T-helper 1 cell treated with Interleukin-12 subunit alpha and Interleukin-12 subunit beta and Interleukin-4 antibody, amounts not matched to agents 30 μg/mL and 1 μg/mL, for 36 hours (primary cell): ENCODE data around the gene FN3K.

Experiments used
- H3K27ac Mint-ChIP-seq: one replicate; pipeline ENCODE4 v1.8.0; 2021; ENCODE audit warnings: mild to moderate bottlenecking, mixed read lengths
- H3K27me3 Mint-ChIP-seq: one replicate; pipeline ENCODE4 v1.8.0; 2021; ENCODE audit warnings: low read depth, mixed read lengths
- H3K36me3 Mint-ChIP-seq: one replicate; pipeline ENCODE4 v1.8.0; 2021; ENCODE audit warnings: low read depth, mixed read lengths
- H3K4me1 Mint-ChIP-seq: one replicate; pipeline ENCODE4 v1.8.0; 2021; ENCODE audit warnings: low read depth, mixed read lengths
- H3K4me3 Mint-ChIP-seq: one replicate; pipeline ENCODE4 v1.8.0; 2021; ENCODE audit warnings: mild to moderate bottlenecking, moderate library complexity, mixed read lengths
- H3K9me3 Mint-ChIP-seq: one replicate; pipeline ENCODE4 v1.8.0; 2021; ENCODE audit warnings: mixed read lengths

Gene FN3K

DNA sequence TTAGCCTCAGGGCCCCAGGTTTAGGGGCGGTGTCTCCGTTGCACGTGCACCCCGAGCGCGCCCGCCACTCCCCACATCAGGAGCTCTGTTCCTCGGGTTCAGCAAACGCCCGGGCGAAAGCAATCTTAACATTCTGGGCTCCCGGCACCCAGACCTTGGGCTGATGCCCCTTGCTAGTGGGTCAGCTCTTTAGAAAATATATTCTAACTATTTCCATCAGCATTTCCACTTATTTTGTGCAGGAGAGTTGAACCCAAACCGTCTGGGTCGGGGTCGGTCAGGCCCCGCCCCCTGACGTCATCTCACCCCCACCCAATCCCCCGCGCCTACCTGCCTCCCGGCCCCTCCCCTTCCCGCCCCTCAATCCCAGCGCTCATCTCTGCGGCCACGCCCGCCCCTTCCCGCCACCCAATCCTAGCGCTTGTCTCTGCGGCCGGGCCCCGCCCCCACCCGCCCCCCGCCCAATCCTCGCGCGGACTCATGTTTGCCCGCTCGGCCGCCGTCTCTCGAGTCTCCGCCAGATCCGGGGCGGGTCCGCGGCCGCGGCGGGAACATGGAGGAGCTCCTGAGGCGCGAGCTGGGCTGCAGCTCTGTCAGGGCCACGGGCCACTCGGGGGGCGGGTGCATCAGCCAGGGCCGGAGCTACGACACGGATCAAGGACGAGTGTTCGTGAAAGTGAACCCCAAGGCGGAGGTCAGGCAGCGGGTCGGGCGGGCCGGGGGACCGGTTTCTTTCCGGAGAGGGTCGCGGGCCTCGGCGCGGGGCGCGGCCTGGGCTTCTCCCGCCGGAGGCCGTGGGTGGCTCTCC lies 19.0 kb upstream of the FN3K start, which contains the start of gene FN3KRP:
Gene FN3KRP, plus strand, starts transcription at position 504 of the 808 bp plus-strand sequence. Its CDS starts 50 bp downstream, at position 554.
- peak within 1 kb of the TSS; percentile 94 for H3K4me3 Mint-ChIP-seq
- peaks cover 12% of the 10 kb centered on the region for H3K4me1 Mint-ChIP-seq
- H3K36me3 Mint-ChIP-seq = peaks cover 6% of the 10 kb centered on the region
- no peaks in the 10 kb centered on the region for H3K27me3 Mint-ChIP-seq
- peak within 1 kb of the TSS; percentile 88 for H3K27ac Mint-ChIP-seq
- H3K9me3 Mint-ChIP-seq = no peaks in the 10 kb centered on the region

DNA sequence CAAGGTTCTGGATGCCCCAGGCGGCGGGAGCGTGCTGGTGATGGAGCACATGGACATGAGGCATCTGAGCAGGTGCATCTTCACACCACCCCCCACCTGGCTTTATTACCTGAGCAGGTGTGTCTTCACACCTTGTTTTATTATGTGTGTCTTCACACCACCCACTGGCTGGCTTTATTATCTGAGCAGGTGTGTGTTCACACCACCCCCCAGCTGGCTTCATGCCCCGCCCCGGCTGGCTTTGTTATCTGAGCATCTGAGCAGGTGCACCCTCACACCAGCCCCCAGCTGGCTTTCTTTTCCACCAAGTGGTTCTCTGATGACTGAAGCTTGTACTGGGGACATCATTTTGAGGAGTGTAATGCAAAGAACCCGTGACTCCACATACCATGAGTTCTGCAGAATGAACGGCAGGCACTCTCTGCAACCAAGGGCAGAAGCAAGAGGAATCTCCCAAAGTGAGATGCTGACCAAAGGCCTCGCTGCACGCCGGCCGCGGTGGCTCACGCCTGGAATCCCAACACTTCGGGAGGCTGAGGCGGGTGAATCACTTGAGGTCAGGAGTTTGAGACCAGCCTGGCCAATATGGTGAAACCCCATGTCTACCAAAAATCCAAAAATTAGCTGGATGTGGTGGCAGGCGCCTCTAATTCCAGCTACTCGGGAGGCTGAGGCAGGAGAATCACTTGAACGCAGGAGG lies 16.3 kb upstream of the FN3K start:
- Mint-ChIP-seq H3K4me3 (no peak overlapping the region), H3K27ac (no peak overlapping the region), H3K9me3 (no peaks in the 10 kb centered on the region), H3K36me3 (peaks cover 19% of the 10 kb centered on the region), H3K4me1 (peaks cover 12% of the 10 kb centered on the region), H3K27me3 (no peaks in the 10 kb centered on the region)

DNA sequence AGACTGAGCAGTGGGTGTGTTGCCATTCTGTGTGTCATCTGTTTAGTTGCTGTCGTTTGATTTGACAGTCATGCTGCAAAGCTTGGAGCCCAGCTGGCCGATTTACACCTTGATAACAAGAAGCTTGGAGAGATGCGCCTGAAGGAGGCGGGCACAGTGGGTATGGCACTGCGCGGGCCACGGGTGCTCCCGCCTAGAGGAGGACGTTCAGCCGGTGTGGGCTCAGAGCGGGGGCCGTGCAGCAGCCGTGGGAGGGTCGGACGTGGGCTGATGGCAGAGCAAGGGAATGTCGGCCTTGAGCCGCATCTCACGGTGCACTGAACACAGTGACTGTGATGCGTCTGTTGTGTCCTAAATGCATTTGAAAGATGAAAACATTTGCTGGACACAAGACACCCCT lies 15.2 kb upstream of the FN3K start:
- Mint-ChIP-seq H3K27me3 (no peaks in the 10 kb centered on the region), H3K4me1 (peaks cover 12% of the 10 kb centered on the region), H3K9me3 (no peaks in the 10 kb centered on the region), H3K27ac (no peak overlapping the region), H3K4me3 (no peak overlapping the region), H3K36me3 (peaks cover 19% of the 10 kb centered on the region)

DNA sequence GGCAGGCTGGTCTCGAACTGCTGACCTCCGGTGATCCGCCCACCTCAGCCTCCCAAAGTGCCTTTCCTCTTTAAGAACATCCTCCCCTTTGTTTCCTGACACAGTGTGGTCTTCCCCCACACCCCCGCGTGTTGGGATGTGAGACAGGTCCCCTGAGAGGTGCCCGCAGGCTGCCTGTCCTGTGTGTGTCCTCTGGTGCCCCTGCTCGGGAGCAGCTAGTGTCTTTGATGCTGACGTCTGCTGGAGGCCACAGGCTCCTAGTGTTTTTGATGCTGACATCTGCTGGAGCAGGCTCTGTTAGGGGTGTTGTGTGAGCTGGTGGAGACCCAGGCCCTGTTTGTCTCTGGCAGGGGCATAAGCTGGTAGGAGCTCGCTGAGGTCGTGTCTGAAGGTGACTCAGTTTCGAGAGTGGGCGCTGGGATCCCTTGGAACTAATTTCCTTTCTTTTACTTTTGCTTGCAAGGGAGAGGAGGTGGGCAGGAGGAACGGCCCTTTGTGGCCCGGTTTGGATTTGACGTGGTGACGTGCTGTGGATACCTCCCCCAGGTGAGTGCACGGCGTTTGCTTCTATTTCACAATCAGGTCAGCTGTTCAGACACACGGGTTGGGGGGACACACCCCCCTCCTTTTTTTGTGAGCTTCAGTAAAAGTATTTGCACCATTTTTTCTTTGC lies 12.9 kb upstream of the FN3K start:
- no peaks in the 10 kb centered on the region for H3K9me3 Mint-ChIP-seq
- peaks cover 6% of the 10 kb centered on the region for H3K4me1 Mint-ChIP-seq
- no peak overlapping the region for H3K27ac Mint-ChIP-seq
- H3K36me3 Mint-ChIP-seq = peaks cover 20% of the 10 kb centered on the region
- H3K27me3 Mint-ChIP-seq = no peaks in the 10 kb centered on the region
- no peak overlapping the region for H3K4me3 Mint-ChIP-seq

DNA sequence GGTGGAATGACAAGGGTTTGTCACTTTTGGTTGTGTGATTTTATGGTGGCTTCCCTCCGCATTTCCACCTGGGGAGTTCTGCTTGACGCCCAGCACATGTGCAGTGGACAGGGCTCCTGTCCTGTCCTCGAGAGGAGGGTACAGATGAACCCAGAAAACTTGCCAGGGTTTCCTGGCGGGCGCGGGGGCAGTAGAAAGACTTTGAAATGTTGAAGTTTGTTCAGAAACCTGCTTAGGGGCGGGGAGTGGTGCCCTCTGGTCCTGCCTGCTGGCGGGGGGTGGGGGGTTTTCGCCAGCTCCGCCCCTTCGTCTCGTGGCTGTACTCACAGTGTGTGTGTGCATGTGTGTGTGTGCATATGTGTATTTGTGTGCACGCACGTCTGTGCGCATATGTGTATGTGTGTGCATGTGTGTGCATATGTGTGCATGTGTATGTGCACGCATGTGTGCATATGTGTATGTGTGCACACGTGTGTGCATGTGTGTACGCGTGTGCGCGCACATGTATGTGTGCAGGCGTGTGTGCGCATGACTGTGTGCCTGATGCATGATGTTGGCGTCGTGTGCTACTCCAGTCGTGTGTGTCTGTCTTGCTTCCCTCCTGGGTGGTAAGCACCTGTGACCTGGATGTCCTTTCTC lies 12.1 kb upstream of the FN3K start:
- no peaks in the 10 kb centered on the region for H3K9me3 Mint-ChIP-seq
- no peak overlapping the region for H3K27ac Mint-ChIP-seq
- H3K4me3 Mint-ChIP-seq = no peak overlapping the region
- peaks cover 21% of the 10 kb centered on the region for H3K36me3 Mint-ChIP-seq
- no peaks in the 10 kb centered on the region for H3K4me1 Mint-ChIP-seq
- no peaks in the 10 kb centered on the region for H3K27me3 Mint-ChIP-seq

DNA sequence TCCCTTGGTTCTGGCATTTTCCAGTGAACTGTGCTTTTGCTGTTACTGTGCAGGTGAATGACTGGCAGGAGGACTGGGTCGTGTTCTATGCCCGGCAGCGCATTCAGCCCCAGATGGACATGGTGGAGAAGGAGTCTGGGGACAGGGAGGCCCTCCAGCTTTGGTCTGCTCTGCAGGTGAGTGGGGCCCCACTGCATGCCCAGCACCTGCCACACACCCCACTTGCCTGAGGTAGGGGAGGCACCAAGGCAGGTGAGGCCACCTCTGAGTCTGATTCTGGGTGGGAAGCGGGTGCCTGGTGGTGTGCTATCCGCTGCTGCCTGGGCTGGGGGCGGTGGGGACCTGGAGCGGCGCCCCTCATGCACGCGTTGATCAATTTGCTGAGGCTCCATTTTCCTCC lies 9.0 kb upstream of the FN3K start:
- H3K4me1 Mint-ChIP-seq = no peaks in the 10 kb centered on the region
- no peak overlapping the region for H3K27ac Mint-ChIP-seq
- no peak overlapping the region for H3K4me3 Mint-ChIP-seq
- H3K27me3 Mint-ChIP-seq = no peaks in the 10 kb centered on the region
- no peaks in the 10 kb centered on the region for H3K9me3 Mint-ChIP-seq
- peaks cover 28% of the 10 kb centered on the region for H3K36me3 Mint-ChIP-seq

DNA sequence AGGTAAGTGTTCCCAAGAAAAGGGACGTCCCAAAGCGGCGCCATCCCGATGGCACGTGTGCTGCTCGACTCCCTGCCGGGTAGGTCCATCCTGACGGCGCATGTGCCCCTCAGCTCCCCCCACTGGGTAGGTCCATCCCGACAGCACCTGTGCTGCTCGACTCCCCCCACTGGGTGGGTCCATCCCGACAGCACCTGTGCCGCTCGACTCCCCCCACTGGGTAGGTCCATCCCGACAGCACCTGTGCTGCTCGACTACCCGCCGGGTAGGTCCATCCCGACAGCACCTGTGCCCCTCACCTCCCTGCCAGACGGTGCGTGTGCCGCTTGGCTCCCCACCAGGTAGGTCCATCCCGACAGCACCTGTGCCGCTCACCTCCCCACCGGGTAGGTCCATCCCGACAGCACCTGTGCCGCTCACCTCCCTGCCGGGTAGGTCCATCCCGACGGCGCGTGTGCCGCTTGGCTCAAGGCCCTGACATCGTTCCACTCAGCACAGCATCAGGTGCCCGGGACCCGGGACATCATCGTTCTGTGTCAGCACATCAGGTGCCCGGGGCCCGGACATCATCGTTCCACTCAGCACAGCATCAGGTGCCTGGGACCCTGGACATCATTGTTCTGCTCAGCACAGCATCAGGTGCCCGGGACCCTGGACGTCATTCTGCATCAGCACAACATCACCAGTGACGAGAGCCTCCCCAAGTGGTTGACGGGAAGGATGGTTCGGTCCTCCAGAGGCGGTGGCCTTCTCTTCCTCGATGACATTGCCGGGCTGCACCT lies 5.7 kb upstream of the FN3K start:
- no peaks in the 10 kb centered on the region for H3K4me1 Mint-ChIP-seq
- H3K27me3 Mint-ChIP-seq = no peaks in the 10 kb centered on the region
- H3K36me3 Mint-ChIP-seq = peaks cover 35% of the 10 kb centered on the region
- H3K9me3 Mint-ChIP-seq = peaks cover 8% of the 10 kb centered on the region
- no peak overlapping the region for H3K4me3 Mint-ChIP-seq
- no peak overlapping the region for H3K27ac Mint-ChIP-seq

DNA sequence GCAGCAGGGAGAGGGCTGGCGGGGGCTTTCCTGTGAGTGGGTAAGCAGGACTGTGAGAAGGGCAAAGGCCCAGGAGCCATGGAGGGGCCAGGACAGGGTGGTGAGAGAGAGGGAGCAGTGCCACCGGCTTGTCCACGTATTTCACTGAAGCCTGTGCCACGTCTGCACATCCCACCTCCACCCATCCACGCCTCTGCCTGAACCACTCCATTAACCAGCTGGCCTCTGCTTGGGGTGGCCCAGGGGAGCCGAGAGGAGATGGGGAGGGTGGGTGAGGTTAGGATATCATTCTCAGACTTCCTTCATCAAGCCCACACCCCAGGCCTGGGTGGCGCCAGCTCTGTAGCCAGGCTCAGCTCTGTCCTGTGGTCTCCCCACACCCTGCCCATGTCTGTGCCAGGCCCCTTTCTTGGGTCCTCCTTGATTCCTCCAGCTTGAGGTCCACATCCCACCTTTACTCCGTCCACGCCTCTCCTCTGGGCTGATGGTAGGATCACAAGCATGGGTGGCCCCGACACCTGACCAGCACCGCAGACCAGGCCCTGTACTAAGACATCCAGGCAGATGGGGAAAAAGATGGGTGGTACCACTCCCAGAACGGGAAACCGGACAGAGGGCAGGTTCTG lies 3.2 kb upstream of the FN3K start:
- H3K4me1 Mint-ChIP-seq = no peaks in the 10 kb centered on the region
- H3K27ac Mint-ChIP-seq = no peak overlapping the region
- peaks cover 35% of the 10 kb centered on the region for H3K36me3 Mint-ChIP-seq
- H3K27me3 Mint-ChIP-seq = no peaks in the 10 kb centered on the region
- peaks cover 8% of the 10 kb centered on the region for H3K9me3 Mint-ChIP-seq
- no peak overlapping the region for H3K4me3 Mint-ChIP-seq

DNA sequence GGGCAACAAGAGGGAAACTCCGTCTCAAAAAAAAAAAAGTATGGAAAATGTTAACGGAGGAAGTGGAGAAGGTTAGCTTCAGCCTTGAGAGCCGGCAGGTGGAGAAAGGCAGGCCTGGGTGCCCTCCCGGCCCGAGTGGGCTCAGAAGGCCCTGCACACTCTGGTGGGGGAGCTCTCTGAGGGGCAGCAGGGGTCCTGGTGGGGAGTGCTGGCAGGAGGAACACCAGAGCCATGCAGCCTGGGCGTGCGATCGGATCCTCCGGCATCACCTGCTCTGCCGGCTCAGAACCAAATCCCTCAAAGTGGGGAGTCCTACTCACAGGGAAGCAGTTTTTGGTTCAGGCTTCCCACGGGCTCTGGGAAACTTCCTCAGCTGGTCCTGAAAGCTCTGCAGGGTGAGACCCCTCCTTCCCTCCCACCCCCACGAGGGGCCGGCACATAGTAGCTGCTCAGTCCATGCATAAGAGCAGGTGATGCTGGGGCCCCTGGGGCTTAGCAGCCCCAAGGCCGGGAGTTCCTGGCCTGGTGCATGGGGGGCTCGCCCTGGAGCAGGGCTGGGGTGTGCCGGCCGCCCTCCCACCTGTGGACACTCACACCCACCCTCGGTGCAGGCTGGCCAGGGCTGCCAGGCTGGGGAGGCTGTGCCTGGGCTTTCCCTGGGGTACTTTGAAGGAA lies 1.2 kb downstream of the FN3K start:
- peaks cover 37% of the 10 kb centered on the region for H3K36me3 Mint-ChIP-seq

DNA sequence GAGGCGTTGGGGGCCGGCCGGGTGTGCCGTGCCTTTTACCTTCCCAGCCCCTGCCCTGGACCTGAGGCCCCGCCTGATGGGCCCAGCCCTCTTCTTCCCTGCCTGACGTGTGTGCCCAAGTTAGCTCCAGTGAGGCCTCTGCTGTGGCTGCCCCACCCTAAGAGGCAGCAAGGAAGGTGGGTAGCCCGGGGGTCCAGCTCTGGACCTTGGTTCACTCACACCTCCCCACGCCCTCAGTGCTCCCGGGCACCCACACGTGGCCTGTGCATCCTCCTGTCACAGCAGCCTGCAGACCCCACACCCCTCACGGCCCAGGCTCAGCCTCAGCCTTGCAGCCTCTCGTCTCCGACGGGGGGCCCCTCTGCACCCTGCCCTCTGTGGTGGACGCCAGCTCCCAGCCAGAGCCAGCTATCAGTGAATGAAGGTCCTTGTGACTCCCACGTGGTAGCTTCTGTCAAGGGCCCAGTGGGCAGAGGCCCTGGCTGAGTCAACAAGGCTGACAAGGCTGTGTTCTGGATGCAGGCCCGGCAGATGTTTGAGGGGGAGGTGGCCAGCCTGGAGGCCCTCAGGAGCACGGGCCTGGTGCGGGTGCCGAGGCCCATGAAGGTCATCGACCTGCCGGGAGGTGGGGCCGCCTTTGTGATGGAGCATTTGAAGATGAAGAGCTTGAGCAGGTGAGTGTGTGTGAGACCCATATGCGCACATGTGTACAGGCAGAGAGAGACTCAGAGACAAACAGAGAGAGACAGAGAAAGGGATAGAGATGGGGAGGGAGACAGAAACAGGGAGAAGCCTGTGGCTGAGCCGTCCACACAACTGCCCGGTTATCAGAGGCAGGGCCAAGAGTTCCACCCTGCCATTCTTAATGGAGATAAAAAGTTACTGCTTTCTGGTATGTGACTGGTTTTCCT lies 2.8 kb downstream of the FN3K start:
- H3K4me3 Mint-ChIP-seq = no peak overlapping the region
- H3K27me3 Mint-ChIP-seq = no peaks in the 10 kb centered on the region
- H3K9me3 Mint-ChIP-seq = peaks cover 28% of the 10 kb centered on the region
- H3K36me3 Mint-ChIP-seq = peaks cover 31% of the 10 kb centered on the region
- H3K4me1 Mint-ChIP-seq = no peaks in the 10 kb centered on the region
- no peak overlapping the region for H3K27ac Mint-ChIP-seq

More for the DNA sequence above, 1.2 kb downstream of the FN3K start:
- H3K4me3 Mint-ChIP-seq = no peak overlapping the region
- no peaks in the 10 kb centered on the region for H3K4me1 Mint-ChIP-seq
- H3K27me3 Mint-ChIP-seq = no peaks in the 10 kb centered on the region
- H3K27ac Mint-ChIP-seq = no peak overlapping the region
- peaks cover 27% of the 10 kb centered on the region for H3K9me3 Mint-ChIP-seq

DNA sequence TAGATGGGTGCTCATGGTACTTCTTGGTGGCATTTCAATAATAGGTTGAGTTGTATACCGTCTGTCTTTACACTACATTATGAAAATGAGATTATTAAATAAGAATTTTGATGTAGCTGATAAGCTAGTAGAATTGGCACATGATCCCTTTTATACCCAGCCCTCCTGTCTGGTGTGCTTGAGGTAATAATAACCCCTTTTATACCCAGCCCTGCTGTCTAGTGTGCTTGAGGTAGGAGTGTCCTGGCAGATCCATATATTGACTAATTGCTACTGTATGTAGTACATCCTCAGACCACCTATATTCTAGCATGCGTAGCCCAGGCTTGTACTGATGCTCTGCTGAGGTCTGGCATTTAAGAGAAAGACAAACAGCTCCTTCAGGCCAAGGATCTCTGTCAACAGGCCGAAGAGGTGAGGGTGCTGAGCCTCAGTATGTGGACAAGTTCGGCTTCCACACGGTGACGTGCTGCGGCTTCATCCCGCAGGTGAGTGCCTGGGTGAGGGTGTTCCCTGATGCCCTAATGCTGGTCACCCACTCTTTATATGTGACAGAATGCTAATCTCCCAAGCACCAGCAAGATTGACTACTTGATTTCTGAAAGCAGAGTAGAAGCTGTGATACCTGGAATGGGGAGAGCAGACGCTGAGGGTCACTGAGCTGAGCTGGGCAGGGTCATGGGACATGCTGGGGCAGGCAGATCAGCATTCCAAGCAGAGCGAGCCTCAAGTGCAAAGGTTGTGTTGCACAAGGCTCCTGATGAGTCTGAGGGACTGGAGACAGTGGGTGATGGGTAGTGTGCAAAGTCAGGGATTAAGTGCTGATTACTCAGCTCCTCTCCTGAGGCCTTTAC lies 5.7 kb downstream of the FN3K start:
- H3K9me3 Mint-ChIP-seq = peaks cover 25% of the 10 kb centered on the region
- no peaks in the 10 kb centered on the region for H3K27me3 Mint-ChIP-seq
- no peak overlapping the region for H3K4me3 Mint-ChIP-seq
- no peaks in the 10 kb centered on the region for H3K4me1 Mint-ChIP-seq
- H3K27ac Mint-ChIP-seq = no peak overlapping the region
- peaks cover 23% of the 10 kb centered on the region for H3K36me3 Mint-ChIP-seq
